Measurements from ENCODE around the gene GLP2R.
A peak's percentile ranks its signal among the peaks of the same experiment; 100 is the strongest.
"Not testable (repeated sequence)": the region's sequence is repeated elsewhere in the genome, so short reads cannot be mapped to it uniquely, and the experiment has no call there.

The GLP2R gene

DNA sequence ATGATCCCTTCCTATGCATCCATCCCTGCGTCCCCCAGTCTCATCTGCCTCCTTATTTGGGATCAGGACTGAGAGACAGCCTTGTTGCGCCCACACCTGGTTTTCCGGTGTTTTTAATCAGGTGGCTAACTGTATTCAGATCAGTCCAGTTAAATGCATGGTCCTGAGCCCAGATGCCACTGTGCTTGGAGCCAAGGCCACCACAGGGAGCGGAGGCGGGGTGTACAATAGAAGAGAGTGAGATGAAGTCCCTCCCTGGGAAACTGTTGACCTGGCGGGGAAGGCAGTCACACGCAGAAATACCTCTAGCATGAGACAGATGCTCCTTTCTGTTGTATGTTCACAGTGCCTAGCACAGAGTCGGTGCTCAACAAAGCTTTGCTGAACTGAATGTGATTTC, 73.1 kb downstream of the GLP2R start:
- DNase-seq (ENCODE audit: low read depth in 2 of 2): no peak

DNA sequence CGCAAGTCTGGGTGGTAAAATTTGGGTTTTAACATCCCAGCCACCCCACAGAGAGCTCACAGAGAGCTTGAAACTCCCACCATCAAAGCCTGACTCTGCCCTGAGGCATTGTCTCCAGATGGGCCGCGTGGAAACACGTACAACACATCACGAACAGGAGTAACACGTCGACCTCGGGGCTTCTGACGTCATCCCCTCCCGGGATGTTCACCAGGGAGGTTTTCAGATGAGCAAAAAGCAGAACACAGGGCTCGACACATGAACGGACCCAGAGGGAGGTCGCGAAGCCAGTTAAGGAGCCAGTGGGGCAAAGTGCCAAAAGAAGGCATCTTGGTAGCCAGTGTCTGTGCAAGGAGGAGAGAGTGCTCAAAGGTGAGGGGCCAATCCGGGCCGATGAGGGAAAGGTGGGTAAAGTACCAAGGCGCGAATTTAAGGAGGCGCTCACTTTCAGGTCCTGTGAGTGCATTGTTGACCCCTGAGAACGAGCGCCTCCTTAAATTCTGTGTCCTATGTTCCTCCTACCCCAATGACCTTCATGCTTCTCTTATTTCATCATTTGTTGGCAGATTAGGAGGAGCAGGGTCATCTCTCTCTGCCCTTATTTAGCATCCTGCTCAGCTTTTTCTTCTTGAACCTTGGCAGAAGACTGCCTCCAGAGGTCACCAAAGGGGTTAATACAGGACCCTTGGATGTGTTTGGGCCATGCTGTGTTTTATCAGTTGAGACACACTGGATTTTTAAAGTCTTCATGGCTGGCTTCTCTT, 73.7 kb downstream of the GLP2R start:
- DNase-seq (ENCODE audit: low read depth in 2 of 2): no peak

GRCh38 chr17:9900044-9900594, 74.4 kb downstream of the GLP2R start:
- peak in 1 of 2 experiments; percentile 9 for DNase-seq (ENCODE audit: low read depth in 2 of 2)

DNA sequence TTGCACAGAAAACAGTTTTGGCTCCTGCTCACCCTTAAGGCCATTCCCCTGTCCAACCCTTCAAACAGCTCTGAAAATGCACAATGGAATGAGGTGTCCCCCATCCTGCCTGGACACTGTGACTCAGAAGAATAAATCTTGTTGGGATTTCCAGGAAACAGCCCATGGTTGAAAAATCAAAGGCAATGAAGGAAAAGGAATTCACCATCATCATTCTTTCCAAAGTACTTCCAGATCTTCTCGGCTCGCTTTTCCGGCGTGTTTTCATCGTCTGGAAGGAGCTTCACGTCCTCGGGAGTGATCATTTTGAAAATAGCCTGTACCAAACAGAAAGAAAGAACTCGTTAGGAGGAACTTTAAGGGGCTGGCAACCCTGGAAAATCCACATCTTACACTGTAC, 75.1 kb downstream of the GLP2R start:
- DNase-seq (ENCODE audit: low read depth in 2 of 2): peak; percentile 72 to 75

DNA sequence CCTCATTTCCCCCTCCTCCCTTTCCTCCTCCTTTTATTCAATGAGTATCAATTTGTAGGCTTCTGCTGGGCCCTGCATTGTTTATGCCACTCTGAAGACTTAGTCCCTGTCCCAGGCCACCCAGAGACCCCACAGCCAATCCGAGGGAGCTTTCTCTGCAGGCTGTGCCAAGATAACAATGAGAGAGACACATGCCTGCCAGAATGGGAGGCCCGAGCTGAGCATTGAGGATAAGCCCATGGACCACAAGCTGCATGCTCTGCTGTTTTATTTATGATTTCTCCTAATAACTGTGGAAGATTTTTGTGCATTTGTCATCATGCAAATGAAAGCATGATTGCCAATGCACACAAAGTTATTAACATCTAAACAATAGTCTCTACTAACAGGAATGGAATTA, 76.4 kb downstream of the GLP2R start:
- no peak for DNase-seq (ENCODE audit: low read depth in 2 of 2)

DNA sequence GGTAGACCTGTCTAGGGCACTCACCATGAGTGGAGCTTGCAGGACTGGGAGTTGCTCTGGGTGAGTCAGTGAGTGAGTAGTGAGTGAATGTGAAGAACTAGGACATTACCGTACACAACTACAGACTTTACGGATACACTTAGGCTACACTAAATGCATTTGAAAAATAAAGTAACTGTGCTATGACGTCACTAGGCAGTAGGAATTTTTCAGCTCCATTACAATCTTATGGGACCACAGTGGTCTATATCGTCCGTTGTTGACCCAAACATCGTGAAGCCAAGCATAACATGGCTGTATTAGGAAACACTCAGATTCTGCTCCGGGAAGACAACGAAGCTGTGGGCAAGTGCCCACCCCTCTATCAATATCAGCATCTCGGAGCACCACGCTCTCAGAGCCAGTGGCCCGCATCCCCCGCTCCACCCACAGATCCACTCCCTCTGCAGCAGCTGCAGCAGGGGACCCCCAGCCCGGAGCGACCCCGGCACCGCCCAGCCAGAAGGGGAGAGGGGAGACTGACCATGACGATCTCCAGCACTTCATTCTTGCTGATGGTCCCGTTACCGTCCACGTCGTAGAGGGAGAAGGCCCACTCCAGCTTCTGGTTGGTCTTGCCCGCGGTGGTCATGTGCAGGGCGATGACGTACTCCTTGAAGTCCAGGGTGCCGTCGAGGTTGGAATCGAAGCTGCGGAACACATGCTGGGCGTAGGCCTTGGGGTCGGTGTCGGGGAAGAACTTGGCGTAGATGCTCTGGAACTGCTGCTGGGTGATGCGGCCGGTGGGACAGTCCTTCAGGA, 78.8 kb downstream of the GLP2R start:
- no peak for DNase-seq (ENCODE audit: low read depth in 2 of 2)

- DNase-seq (ENCODE audit: low read depth in 2 of 2): no peak
Observed at GRCh38 chr17:9905078-9905415, 79.3 kb downstream of the GLP2R start, which contains the start of gene RCVRN. Gene RCVRN (minus strand): TSS chr17:9905271. CDS start chr17:9905180, 91 bp downstream.

- DNase-seq (ENCODE audit: low read depth in 2 of 2): no peak
Observed at GRCh38 chr17:9905902-9906301, 80.2 kb downstream of the GLP2R start.

DNA sequence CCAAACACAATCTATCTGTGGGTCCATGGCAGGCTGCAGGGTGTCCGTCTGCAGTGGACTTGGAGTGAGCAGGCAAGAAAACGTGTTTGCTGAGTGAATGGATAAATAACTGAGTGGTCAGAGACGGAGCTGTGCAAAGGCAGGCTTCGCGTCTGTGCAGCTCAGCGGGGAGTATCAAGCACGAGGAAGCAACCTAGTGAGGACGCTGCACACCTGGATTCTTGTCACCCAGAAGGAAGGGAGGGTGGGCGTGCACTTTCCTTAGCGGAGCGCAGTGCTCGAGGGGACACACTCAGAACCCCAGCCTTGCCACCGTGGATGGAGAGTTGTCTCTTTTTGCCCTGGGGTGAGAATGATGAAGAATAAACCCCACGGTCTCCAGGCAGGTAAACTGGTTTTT, 80.9 kb downstream of the GLP2R start:
- no peak for DNase-seq (ENCODE audit: low read depth in 2 of 2)

DNA sequence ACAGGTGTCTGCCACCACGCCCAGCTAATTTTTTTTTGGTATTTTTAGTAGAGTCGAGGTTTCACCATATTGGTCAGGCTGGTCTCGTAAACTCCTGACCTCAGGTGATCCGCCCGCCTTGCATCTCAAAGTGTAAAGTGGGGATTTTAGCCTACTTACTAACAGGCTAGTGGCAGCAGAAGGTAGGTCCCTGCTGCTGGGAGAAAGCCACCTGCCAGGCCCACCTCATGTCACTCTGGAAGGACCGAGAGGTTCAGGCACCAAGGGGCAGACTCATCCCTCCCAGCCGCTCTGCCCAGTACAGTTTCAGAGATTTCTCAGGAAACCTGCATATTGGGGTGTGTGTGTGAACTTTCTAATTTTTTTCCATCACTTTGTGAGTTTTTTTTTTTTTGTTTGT, 81.4 kb downstream of the GLP2R start:
- no peak for DNase-seq (ENCODE audit: low read depth in 2 of 2)

DNA sequence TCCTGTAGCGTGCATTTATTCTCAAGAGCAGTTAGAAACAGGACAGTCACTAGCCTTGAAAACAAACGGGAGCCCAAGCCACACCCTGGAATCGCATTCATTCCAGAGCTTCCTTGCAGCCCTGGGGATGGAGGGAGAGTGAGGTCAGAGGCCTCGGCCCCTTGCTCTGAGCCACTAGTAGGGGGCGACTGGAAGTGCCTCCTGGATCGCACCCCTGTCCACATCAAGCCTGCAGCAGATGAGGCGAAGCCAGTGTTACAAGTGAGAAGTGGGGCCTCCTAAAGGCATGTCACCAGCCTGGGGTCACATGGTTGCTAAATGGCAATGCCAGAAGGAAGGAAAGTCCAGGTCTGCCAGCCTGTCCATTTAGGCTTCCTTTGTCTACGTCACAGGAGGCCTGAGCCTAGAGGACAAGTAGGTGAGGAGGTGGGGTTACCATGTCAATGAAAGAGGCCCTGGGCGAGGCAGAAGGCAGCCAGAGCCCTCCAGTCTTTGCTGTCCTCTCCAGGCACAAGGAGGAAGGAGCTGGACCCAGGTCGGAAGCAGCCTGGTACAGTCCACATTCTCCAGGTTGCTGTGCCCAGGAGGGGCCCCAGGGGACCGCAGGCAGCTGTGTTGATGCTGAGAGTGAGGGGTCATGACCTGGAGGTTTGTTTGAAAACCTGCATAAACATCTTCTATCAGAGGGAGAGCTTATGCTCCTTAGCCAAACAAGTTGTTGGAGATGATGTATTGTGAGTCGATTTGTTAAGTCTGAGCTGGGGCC, 82.3 kb downstream of the GLP2R start:
- DNase-seq (ENCODE audit: low read depth in 2 of 2): no peak

GRCh38 chr17:9908649-9909042, 82.9 kb downstream of the GLP2R start:
- no peak for DNase-seq (ENCODE audit: low read depth in 2 of 2)

- DNase-seq (ENCODE audit: low read depth in 2 of 2): no peak
Observed at GRCh38 chr17:9911089-9911488, 85.4 kb downstream of the GLP2R start.

GRCh38 chr17:9912121-9913099, 86.7 kb downstream of the GLP2R start:
- no peak for DNase-seq (ENCODE audit: low read depth in 2 of 2)

- no peak for DNase-seq (ENCODE audit: low read depth in 2 of 2)
Observed at GRCh38 chr17:9913476-9913875, 87.8 kb downstream of the GLP2R start.

DNA sequence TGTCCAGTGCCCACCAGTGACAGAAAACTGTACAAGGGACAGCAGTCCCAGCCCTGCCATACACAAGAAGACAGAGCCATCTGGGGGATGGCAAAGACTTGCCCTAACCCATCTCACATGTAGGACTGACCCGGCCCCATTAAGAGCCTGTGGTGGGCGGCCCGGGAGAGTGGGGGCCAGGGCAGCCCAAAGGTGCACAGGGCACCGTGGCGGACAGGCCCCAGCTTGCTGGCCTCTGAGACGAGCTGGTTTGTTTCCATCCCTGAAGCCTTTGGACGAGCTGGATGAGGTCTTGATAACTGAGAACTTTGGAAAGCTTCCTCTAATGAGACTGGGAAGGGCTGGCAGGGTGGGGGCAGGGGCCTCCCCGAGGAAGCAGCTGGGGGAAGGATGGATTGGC, 90.4 kb downstream of the GLP2R start:
- DNase-seq (ENCODE audit: low read depth in 2 of 2): no peak

- no peak for DNase-seq (ENCODE audit: low read depth in 2 of 2)
Observed at GRCh38 chr17:9917131-9917530, 91.4 kb downstream of the GLP2R start.

DNA sequence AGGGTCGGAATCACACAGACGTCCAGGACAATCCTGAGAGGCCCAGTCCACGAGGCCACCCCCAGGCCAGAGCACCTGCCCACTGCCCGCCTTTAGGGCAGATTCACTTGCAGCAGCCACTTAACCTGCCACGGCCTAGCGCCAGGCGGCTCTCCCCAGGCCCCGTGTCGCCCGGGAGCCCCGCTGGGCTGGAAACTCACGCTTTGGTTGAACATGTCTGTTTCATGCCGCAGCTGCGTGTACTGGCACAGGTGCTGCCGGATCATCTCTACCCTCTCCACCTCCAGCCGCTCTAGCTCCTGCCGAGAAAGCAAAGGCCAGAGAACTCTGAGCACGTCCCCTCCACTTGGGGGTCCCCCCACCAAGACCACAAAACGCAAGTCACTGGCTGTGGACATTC, 92.1 kb downstream of the GLP2R start:
- no peak for DNase-seq (ENCODE audit: low read depth in 2 of 2)

- no peak for DNase-seq (ENCODE audit: low read depth in 2 of 2)
Observed at GRCh38 chr17:9918352-9918751, 92.6 kb downstream of the GLP2R start.

DNA sequence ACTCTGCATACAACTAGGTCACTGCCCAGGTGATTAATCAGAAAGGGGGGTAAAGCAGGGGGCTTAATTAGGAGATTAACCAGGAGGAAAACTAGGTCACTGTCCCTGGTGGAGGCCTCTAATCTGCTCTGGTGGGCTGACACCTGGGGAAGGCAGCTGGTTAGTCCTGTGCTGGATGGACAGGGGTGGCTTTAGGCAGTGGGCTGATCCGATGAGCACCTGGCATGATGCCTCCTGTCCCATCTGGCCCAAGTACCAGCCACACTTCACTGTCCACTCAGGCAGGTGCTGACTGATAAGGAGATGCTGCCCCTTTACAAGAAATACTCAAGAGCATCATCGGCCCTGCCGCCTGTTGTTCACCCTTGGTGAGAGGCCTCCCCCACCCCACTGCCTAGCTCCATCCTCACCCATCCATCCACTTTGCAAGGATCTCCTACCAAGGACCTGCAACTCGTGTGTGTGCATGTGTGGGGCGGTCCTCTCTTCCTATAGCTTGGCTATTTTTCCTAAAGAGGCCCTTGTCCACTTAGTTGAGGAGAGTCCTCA, 93.2 kb downstream of the GLP2R start:
- DNase-seq (ENCODE audit: low read depth in 2 of 2): no peak

DNA sequence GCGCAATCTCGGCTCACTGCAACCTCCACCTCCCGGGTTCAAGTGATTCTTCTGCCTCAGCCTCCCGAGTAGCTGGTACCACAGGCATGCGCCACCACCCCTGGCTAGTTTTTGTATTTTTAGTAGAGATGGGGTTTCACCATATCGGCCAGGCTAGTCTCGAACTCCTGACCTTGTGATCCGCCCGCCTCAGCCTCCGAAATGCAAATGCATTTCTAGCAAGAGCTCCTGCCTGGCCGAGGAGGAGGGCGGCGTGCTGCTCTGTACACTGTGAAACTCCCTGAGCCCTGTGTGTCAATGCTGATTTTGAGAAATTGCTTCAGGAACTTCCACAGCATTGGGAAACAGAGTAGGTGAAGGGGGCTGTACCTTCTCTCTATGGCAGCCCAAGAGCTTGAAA, 95.5 kb downstream of the GLP2R start:
- not testable (repeated sequence) for DNase-seq (ENCODE audit: low read depth in 2 of 2)
